SK-N-SH (cell line): ENCODE data around the gene GALNT5. TPM values are rescaled to one million over a fixed set of nuclear protein-coding genes. Genes with fewer than 3 reads are reported as not detected.

Experiments
- CTCF ChIA-PET: fragments of 300-600, 350-600 bp; formaldehyde crosslinking; extraction: SDS; loops from one replicate; lab custom pipeline; 2021; lab: Yijun Ruan, JAX
- POLR2A ChIA-PET: fragments of 350-600 bp; sonication (Branson Sonifier 250); formaldehyde crosslinking; extraction: SDS; loops from one replicate; lab custom pipeline; 2020; ENCODE audit warnings: antibody characterized with exemption, inconsistent platforms; lab: Yijun Ruan, JAX
- DNase-seq: peaks from one replicate; pipeline ENCODE4 v3.0.0; 2012
- H2AFZ ChIP-seq: fragments of 200-600 bp; sonication (generic); 2 replicates; pipeline ENCODE4 v1.8.1; 2016; ENCODE audit warnings: antibody characterized with exemption, mild to moderate bottlenecking, low read depth
- H3F3A ChIP-seq: fragments of 200-600 bp; sonication (generic); replicated peaks from 2 replicates; pipeline ENCODE3; 2016; ENCODE audit warnings: antibody characterized with exemption, mild to moderate bottlenecking; ENCODE audit not compliant: insufficient read depth
- H3K27ac ChIP-seq, 2 experiments: fragments of 200-500 bp in 1 of 2; fragments of 200-600 bp in 1 of 2; sonication (Bioruptor generic) in 1 of 2; sonication (generic), shearing (Covaris generic) in 1 of 2; 2 replicates each; pipeline versions ENCODE4 v1.5.1 to v1.6.1; 2014 to 2016; ENCODE audit warnings: low read depth in 2 of 2, inconsistent platforms in 1 of 2, low read length in 1 of 2, mild to moderate bottlenecking in 1 of 2, mixed read lengths in 1 of 2
- H3K27me3 ChIP-seq: fragments of 200-600 bp; sonication (generic), shearing (Covaris generic); 2 replicates; pipeline ENCODE4 v1.6.1; 2016; ENCODE audit warnings: mixed run types; ENCODE audit not compliant: insufficient read depth
- H3K36me3 ChIP-seq, 2 experiments: fragments of 200-500 bp in 1 of 2; fragments of 200-600 bp in 1 of 2; sonication (Bioruptor generic) in 1 of 2; sonication (generic) in 1 of 2; replicated peaks in 1 of 2; 2 replicates each; pipeline versions ENCODE3 to v1.5.1; 2014 to 2016; ENCODE audit warnings: low read length in 1 of 2, mild to moderate bottlenecking in 1 of 2; ENCODE audit not compliant: insufficient read depth in 2 of 2, control insufficient read depth in 1 of 2
- H3K4me1 ChIP-seq, 2 experiments: fragments of 200-500 bp in 1 of 2; fragments of 200-600 bp in 1 of 2; sonication (Bioruptor generic) in 1 of 2; sonication (generic), shearing (Covaris generic) in 1 of 2; 2 replicates each; pipeline versions ENCODE4 v1.5.1 to v1.6.1; 2014 to 2016; ENCODE audit warnings: low read depth in 1 of 2, low read length in 1 of 2, mixed run types in 1 of 2; ENCODE audit not compliant: insufficient read depth in 2 of 2, control insufficient read depth in 1 of 2
- H3K4me2 ChIP-seq: fragments of 200-600 bp; sonication (generic), shearing (Covaris generic); 2 replicates; pipeline ENCODE4 v1.6.1; 2017; ENCODE audit warnings: mixed run types
- H3K4me3 ChIP-seq, 2 experiments: fragments of 200-500 bp in 1 of 2; fragments of 200-600 bp in 1 of 2; sonication (Bioruptor generic) in 1 of 2; sonication (generic), shearing (Covaris generic) in 1 of 2; 2 replicates each; pipeline versions ENCODE4 v1.5.1 to v1.8.1; 2014 to 2016; ENCODE audit warnings: low read depth in 2 of 2, inconsistent platforms in 1 of 2, low read length in 1 of 2, mild to moderate bottlenecking in 1 of 2, mixed read lengths in 1 of 2, moderate library complexity in 1 of 2
- H3K79me2 ChIP-seq: fragments of 200-600 bp; sonication (generic); 2 replicates; pipeline ENCODE4 v1.8.1; 2017; ENCODE audit warnings: mild to moderate bottlenecking; ENCODE audit not compliant: insufficient read depth
- H3K9ac ChIP-seq: fragments of 200-600 bp; sonication (generic); 2 replicates; pipeline ENCODE4 v1.6.1; 2017; ENCODE audit warnings: mixed run types
- H3K9me2 ChIP-seq: fragments of 200-600 bp; sonication (generic); 2 replicates; pipeline ENCODE4 v1.6.1; 2017; ENCODE audit warnings: mixed run types
- H3K9me3 ChIP-seq: fragments of 200-600 bp; sonication (generic); 2 replicates; pipeline ENCODE4 v1.6.1; 2017; ENCODE audit warnings: mixed run types, mild to moderate bottlenecking, moderate library complexity
- H4K20me1 ChIP-seq: fragments of 200-600 bp; sonication (generic); 2 replicates; pipeline ENCODE4 v1.6.1; 2017; ENCODE audit warnings: mild to moderate bottlenecking, mixed run types; ENCODE audit not compliant: insufficient read depth
- ELF1 ChIP-seq: IDR thresholded peaks from 2 replicates; pipeline ENCODE4 v1.4.0; 2012
- EZH2phosphoT487 ChIP-seq: fragments of 200-600 bp; sonication (generic); IDR thresholded peaks from 2 replicates; pipeline ENCODE4 v1.6.1; 2017; ENCODE audit warnings: low read depth, mixed run types, mild to moderate bottlenecking, antibody characterized with exemption, moderate library complexity, borderline replicate concordance
- FOSL2 ChIP-seq: IDR thresholded peaks from 2 replicates; pipeline ENCODE4 v1.4.0; 2012; ENCODE audit warnings: low read depth, mild to moderate bottlenecking, moderate library complexity, borderline replicate concordance
- FOXJ3 ChIP-seq: sonication (generic); formaldehyde crosslinking; IDR thresholded peaks from 2 replicates; pipeline ENCODE4 v1.5.1; 2020; ENCODE audit warnings: mild to moderate bottlenecking, missing genetic modification reagents
- FOXM1 ChIP-seq: IDR thresholded peaks from 2 replicates; pipeline ENCODE4 v1.4.0; 2012; ENCODE audit warnings: low read depth, mild to moderate bottlenecking
- GABPA ChIP-seq: IDR thresholded peaks from 2 replicates; pipeline ENCODE4 v1.4.0; 2012; ENCODE audit warnings: low read depth, mild to moderate bottlenecking
- JUND ChIP-seq: IDR thresholded peaks from 2 replicates; pipeline ENCODE4 v1.4.0; 2012
- MEF2A ChIP-seq: IDR thresholded peaks from 2 replicates; pipeline ENCODE4 v1.4.0; 2012; ENCODE audit warnings: low read depth, borderline replicate concordance
- MXI1 ChIP-seq: IDR thresholded peaks from 2 replicates; pipeline ENCODE4 v1.6.1; 2012; ENCODE audit warnings: mild to moderate bottlenecking, low read depth, low read length, improper control_type of control experiment
- NFIC ChIP-seq: IDR thresholded peaks from 2 replicates; pipeline ENCODE4 v1.4.0; 2012; ENCODE audit warnings: borderline replicate concordance
- NRF1 ChIP-seq: IDR thresholded peaks from 2 replicates; pipeline ENCODE4 v1.6.1; 2012; ENCODE audit warnings: low read depth, mild to moderate bottlenecking, low read length
- RAD21 ChIP-seq: IDR thresholded peaks from 2 replicates; pipeline ENCODE4 v1.6.1; 2012; ENCODE audit warnings: mild to moderate bottlenecking, low read length
- RFX5 ChIP-seq: IDR thresholded peaks from 2 replicates; pipeline ENCODE4 v1.6.1; 2012; ENCODE audit warnings: mild to moderate bottlenecking, improper control_type of control experiment, low read length
- SMC3 ChIP-seq: IDR thresholded peaks from 2 replicates; pipeline ENCODE4 v1.6.1; 2012; ENCODE audit warnings: low read depth, low read length, improper control_type of control experiment
- TAF1 ChIP-seq: IDR thresholded peaks from 2 replicates; pipeline ENCODE4 v1.6.1; 2012; ENCODE audit warnings: low read depth, mild to moderate bottlenecking, low read length, moderate library complexity, borderline replicate concordance
- TCF12 ChIP-seq: IDR thresholded peaks from 2 replicates; pipeline ENCODE4 v1.4.0; 2012
- WGBS: methylation state at CpG from one replicate; pipeline ENCODE4 v1.1.6; 2017; ENCODE audit warnings: low lambda C conversion rate; 5-methylcytosine and 5-hydroxymethylcytosine counted together
- polyA plus RNA-seq, 3 experiments: library from polyadenylated mRNA; depleted of rRNA; stranded (reverse); fragments of >200 nt; gene quantifications; 2 replicates each; pipeline ENCODE4 v1.2.3, GENCODE V29; 2012
- TF ChIP-seq, protein P1 (sequence below): IDR thresholded peaks from 2 replicates; pipeline ENCODE4 v1.6.1; 2012; ENCODE audit warnings: mild to moderate bottlenecking, low read depth, low read length, moderate library complexity
- TF ChIP-seq, protein P2 (sequence below): fragments of 200-600 bp; sonication (generic); IDR thresholded peaks from 2 replicates; pipeline ENCODE4 v1.6.1; 2017; ENCODE audit warnings: antibody characterized with exemption, mild to moderate bottlenecking, moderate library complexity
- TF ChIP-seq, protein P3 (sequence below): IDR thresholded peaks from 2 replicates; pipeline ENCODE4 v1.4.0; 2012; ENCODE audit warnings: low read depth
- TF ChIP-seq, protein P4 (sequence below): IDR thresholded peaks from 2 replicates; pipeline ENCODE4 v1.4.0; 2012; ENCODE audit warnings: low read depth, borderline replicate concordance
- TF ChIP-seq, protein P5 (sequence below): fragments of 150-350 bp; IDR thresholded peaks from 2 replicates; pipeline ENCODE4 v1.6.1; 2017; ENCODE audit warnings: antibody characterized with exemption, low read length, low read depth, borderline replicate concordance

The GALNT5 gene
- polyA plus RNA-seq, 1 of the 3 experiments (the other 2 are of a cell fraction): 10.4 TPM

DNA sequence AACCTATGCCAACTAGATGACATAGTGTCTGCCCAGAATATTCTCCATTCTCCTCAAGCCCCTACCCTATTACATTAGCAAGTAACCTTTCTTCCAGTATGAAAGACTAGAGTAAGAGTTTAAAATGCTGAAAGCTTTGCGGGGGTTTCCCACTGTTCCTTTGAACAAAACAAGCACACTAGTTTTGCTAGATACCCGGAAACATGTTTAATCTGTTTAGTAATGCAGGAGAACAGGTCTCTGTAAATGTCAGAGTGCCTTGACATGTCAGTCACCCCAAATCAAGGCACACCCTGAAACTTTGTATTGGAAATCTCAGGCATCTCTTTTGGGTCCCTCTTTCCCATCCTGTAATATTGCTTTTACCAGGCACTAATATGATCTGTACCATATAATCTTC, 11.6 kb downstream of the GALNT5 start:
- Histone ChIP-seq H2AFZ (no peak overlapping the region), H3K27me3 (no peaks in the 10 kb centered on the region), H3K27ac (no peak overlapping the region), H3K79me2 (no peaks in the 10 kb centered on the region), H3F3A (no peaks in the 10 kb centered on the region), H3K4me1 (peaks cover 0 to 3% of the 10 kb centered on the region in 2 experiments; a peak in 1 of 4 replicates), H3K9me2 (no peaks in the 10 kb centered on the region), H3K9me3 (no peaks in the 10 kb centered on the region), H3K4me2 (no peak overlapping the region), H4K20me1 (no peaks in the 10 kb centered on the region), H3K9ac (no peak overlapping the region), H3K36me3 (no peaks in the 10 kb centered on the region), H3K4me3 (no peak overlapping the region)
- TF ChIP-seq FOSL2 (no peak), NRF1 (no peak), GABPA (no peak), FOXJ3 (CRISPR knock-in tag) (no peak), TAF1 (no peak)
- TF ChIP-seq, protein P1, sequence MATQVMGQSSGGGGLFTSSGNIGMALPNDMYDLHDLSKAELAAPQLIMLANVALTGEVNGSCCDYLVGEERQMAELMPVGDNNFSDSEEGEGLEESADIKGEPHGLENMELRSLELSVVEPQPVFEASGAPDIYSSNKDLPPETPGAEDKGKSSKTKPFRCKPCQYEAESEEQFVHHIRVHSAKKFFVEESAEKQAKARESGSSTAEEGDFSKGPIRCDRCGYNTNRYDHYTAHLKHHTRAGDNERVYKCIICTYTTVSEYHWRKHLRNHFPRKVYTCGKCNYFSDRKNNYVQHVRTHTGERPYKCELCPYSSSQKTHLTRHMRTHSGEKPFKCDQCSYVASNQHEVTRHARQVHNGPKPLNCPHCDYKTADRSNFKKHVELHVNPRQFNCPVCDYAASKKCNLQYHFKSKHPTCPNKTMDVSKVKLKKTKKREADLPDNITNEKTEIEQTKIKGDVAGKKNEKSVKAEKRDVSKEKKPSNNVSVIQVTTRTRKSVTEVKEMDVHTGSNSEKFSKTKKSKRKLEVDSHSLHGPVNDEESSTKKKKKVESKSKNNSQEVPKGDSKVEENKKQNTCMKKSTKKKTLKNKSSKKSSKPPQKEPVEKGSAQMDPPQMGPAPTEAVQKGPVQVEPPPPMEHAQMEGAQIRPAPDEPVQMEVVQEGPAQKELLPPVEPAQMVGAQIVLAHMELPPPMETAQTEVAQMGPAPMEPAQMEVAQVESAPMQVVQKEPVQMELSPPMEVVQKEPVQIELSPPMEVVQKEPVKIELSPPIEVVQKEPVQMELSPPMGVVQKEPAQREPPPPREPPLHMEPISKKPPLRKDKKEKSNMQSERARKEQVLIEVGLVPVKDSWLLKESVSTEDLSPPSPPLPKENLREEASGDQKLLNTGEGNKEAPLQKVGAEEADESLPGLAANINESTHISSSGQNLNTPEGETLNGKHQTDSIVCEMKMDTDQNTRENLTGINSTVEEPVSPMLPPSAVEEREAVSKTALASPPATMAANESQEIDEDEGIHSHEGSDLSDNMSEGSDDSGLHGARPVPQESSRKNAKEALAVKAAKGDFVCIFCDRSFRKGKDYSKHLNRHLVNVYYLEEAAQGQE: no peak
- DNase-seq: no peak
- ChIA-PET CTCF (no interaction called here), POLR2A (no interaction called here)
- 48% methylated on average over 2 of the region's 2 CpGs for WGBS

DNA sequence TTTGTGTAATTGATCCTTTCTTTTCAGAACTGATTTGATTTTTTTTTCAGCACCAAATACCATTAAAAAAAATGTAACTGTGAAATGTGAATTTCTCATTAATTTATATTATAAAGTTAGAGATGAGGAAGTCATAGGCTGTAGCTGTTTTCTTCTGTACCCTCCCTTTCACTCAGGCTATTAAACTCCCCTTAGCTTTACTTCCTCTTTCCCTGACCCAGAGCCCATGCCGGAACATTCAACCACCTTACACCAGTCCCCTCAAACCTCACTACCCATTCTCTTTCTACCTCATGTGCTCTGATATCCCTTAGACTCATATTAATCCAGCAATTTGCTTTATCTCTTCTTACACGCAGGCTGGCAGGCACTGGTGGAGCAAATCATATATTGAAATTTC, 12.4 kb downstream of the GALNT5 start:
- H3K9ac ChIP-seq: no peak overlapping the region
- POLR2A ChIA-PET: no interaction called here
- TF ChIP-seq MEF2A (no peak), RFX5 (no peak), JUND (no peak), RAD21 (no peak), MXI1 (no peak), NFIC (no peak), ELF1 (no peak), SMC3 (no peak), FOXM1 (no peak), TCF12 (no peak), EZH2phosphoT487 (no peak)
- TF ChIP-seq, protein P2, sequence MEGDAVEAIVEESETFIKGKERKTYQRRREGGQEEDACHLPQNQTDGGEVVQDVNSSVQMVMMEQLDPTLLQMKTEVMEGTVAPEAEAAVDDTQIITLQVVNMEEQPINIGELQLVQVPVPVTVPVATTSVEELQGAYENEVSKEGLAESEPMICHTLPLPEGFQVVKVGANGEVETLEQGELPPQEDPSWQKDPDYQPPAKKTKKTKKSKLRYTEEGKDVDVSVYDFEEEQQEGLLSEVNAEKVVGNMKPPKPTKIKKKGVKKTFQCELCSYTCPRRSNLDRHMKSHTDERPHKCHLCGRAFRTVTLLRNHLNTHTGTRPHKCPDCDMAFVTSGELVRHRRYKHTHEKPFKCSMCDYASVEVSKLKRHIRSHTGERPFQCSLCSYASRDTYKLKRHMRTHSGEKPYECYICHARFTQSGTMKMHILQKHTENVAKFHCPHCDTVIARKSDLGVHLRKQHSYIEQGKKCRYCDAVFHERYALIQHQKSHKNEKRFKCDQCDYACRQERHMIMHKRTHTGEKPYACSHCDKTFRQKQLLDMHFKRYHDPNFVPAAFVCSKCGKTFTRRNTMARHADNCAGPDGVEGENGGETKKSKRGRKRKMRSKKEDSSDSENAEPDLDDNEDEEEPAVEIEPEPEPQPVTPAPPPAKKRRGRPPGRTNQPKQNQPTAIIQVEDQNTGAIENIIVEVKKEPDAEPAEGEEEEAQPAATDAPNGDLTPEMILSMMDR: no peak
- TF ChIP-seq, protein P3, sequence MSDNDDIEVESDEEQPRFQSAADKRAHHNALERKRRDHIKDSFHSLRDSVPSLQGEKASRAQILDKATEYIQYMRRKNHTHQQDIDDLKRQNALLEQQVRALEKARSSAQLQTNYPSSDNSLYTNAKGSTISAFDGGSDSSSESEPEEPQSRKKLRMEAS: no peak
- TF ChIP-seq, protein P4, sequence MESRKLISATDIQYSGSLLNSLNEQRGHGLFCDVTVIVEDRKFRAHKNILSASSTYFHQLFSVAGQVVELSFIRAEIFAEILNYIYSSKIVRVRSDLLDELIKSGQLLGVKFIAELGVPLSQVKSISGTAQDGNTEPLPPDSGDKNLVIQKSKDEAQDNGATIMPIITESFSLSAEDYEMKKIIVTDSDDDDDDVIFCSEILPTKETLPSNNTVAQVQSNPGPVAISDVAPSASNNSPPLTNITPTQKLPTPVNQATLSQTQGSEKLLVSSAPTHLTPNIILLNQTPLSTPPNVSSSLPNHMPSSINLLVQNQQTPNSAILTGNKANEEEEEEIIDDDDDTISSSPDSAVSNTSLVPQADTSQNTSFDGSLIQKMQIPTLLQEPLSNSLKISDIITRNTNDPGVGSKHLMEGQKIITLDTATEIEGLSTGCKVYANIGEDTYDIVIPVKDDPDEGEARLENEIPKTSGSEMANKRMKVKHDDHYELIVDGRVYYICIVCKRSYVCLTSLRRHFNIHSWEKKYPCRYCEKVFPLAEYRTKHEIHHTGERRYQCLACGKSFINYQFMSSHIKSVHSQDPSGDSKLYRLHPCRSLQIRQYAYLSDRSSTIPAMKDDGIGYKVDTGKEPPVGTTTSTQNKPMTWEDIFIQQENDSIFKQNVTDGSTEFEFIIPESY: no peak
- TF ChIP-seq, protein P5, sequence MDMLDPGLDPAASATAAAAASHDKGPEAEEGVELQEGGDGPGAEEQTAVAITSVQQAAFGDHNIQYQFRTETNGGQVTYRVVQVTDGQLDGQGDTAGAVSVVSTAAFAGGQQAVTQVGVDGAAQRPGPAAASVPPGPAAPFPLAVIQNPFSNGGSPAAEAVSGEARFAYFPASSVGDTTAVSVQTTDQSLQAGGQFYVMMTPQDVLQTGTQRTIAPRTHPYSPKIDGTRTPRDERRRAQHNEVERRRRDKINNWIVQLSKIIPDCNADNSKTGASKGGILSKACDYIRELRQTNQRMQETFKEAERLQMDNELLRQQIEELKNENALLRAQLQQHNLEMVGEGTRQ: no peak
- TF ChIP-seq, all 33 proteins: peak for 0
- Histone ChIP-seq H3K27me3 (no peaks in the 10 kb centered on the region), H3K9me3 (no peaks in the 10 kb centered on the region), H3K4me1 (no peaks in the 10 kb centered on the region), H3K36me3 (no peaks in the 10 kb centered on the region), H3F3A (no peaks in the 10 kb centered on the region), H2AFZ (no peak overlapping the region), H4K20me1 (no peaks in the 10 kb centered on the region), H3K27ac (no peak overlapping the region), H3K4me3 (no peak overlapping the region), H3K9me2 (no peaks in the 10 kb centered on the region), H3K79me2 (no peaks in the 10 kb centered on the region), H3K4me2 (no peak overlapping the region)
- no peak for DNase-seq
- CTCF ChIA-PET: interaction anchor here (0.8 kb wide), 1 partner anchor 69 kb away, joined by 3 read pairs; no protein-coding TSS in a partner anchor
- 22% methylated on average over 2 of the region's 2 CpGs for WGBS
